Right cardiac atrium (tissue), 5 donors: ENCODE results near the gene C11orf54. TPM values are rescaled to one million over a fixed set of nuclear protein-coding genes. Genes with fewer than 3 reads are reported as not detected.

Experiments used
- ATAC-seq, 2 donors: fragments of 200-7000 bp; cut with Tn5 transposase; one replicate each; pipeline versions ENCODE4 v1.8.0 to v1.9.1; 2020; ENCODE audit warnings: moderate library complexity in 2 of 2, mild to moderate bottlenecking in 1 of 2
- DNase-seq, 3 donors: peaks; one replicate each; pipeline ENCODE4 v3.0.0-alpha.2; 2020
- H3K27ac ChIP-seq: one replicate; pipeline ENCODE4 v1.5.1; 2013; ENCODE audit warnings: mild to moderate bottlenecking, low read length, control low read depth, moderate library complexity
- H3K27me3 ChIP-seq: one replicate; pipeline ENCODE4 v1.6.1; 2013; ENCODE audit not compliant: control insufficient read depth, insufficient read depth
- H3K4me1 ChIP-seq: one replicate; pipeline ENCODE4 v1.6.1; 2013; ENCODE audit warnings: low read length; ENCODE audit not compliant: control insufficient read depth, insufficient read depth
- H3K4me3 ChIP-seq: one replicate; pipeline ENCODE4 v1.5.1; 2013; ENCODE audit warnings: low read length, control low read depth
- H3K9me3 ChIP-seq: one replicate; pipeline ENCODE4 v1.6.1; 2013; ENCODE audit warnings: low read length; ENCODE audit not compliant: control insufficient read depth
- WGBS: extraction: QIAGEN DNeasy Blood & Tissue Kit; methylation state at CpG from one replicate; pipeline ENCODE4 v1.1.7; 2013; 5-methylcytosine and 5-hydroxymethylcytosine counted together
- intact Hi-C, 4 donors: fragments of 100-400 bp; cut with DNase I; formaldehyde crosslinking; loops; one replicate each; pipeline versions ENCODE4 v1.11.0 to v1.14.0; 2022 to 2023
- polyA plus RNA-seq: library from polyadenylated mRNA; stranded (reverse); fragments of 200-250 nt; gene quantifications from one replicate; pipeline ENCODE4 v1.2.3, GENCODE V29; 2013
- total RNA-seq, 4 donors: library from RNA; stranded (reverse); fragmentation: NEBNext Ultra II Directional; extraction: Animal tissue kit (Norgen Biotek cat#: 25700); gene quantifications; one replicate each; pipeline ENCODE4 v1.2.1, GENCODE V29; 2021
- donor health status: healthy with polysubstance abuse.
- donor health status: DM: no; HTN: yes; CAD: no.
- donor health status: DM: no; HTN: no; CAD: no.
- donor health status: DM: no; HTN: yes; CAD: no; lungs with severe emphysema.
- donor health status: DM: yes; HTN: yes; CAD: no.

The C11orf54 gene
- total and polyA plus RNA-seq, 5 donors = 23.0 to 36.9 (median 30.9) TPM

- no peak overlapping the region for H3K27ac ChIP-seq
- H3K4me1 ChIP-seq = peaks cover 3% of the 10 kb centered on the region
- ATAC-seq = no peak
- H3K9me3 ChIP-seq = no peaks in the 10 kb centered on the region
- H3K4me3 ChIP-seq = no peak overlapping the region
- no peaks in the 10 kb centered on the region for H3K27me3 ChIP-seq
- 80% methylated on average over 1 of the region's 1 CpG for WGBS
- intact Hi-C loops = loop anchor here in 1 of 4 donors (10.0 kb wide), 1 partner anchor 60 kb away; no protein-coding TSS in a partner anchor
- no peak for DNase-seq
Measured at GRCh38 chr11:93734427-93735222, 6.8 kb upstream of the C11orf54 start.

GRCh38 chr11:93735627-93736026, 5.8 kb upstream of the C11orf54 start:
- Histone ChIP-seq H3K9me3 (no peaks in the 10 kb centered on the region), H3K27me3 (no peaks in the 10 kb centered on the region), H3K4me1 (peaks cover 7% of the 10 kb centered on the region), H3K27ac (no peak overlapping the region), H3K4me3 (no peak overlapping the region)
- 80% methylated on average over 1 of the region's 1 CpG for WGBS
- ATAC-seq = no peak
- intact Hi-C loops = loop anchor here in 1 of 4 donors (10.0 kb wide), 1 partner anchor 59 kb away; no protein-coding TSS in a partner anchor
- DNase-seq = no peak

- H3K4me3 ChIP-seq = no peak overlapping the region
- no peak overlapping the region for H3K27ac ChIP-seq
- no peaks in the 10 kb centered on the region for H3K9me3 ChIP-seq
- H3K27me3 ChIP-seq = no peaks in the 10 kb centered on the region
- ATAC-seq (no peak), DNase-seq (no peak)
- intact Hi-C loops = loop anchor here in 1 of 4 donors (10.0 kb wide), 1 partner anchor 59 kb away; no protein-coding TSS in a partner anchor
- H3K4me1 ChIP-seq = peaks cover 7% of the 10 kb centered on the region
Measured at GRCh38 chr11:93736129-93736528, 5.3 kb upstream of the C11orf54 start.

GRCh38 chr11:93737904-93738612, 3.4 kb upstream of the C11orf54 start:
- no peak overlapping the region for H3K27ac ChIP-seq
- ATAC-seq = no peak
- 65% methylated on average over 6 of the region's 6 CpGs for WGBS
- intact Hi-C loops = loop anchor here in 1 of 4 donors (10.0 kb wide), 1 partner anchor 57 kb away; no protein-coding TSS in a partner anchor
- H3K27me3 ChIP-seq = no peaks in the 10 kb centered on the region
- DNase-seq = no peak
- H3K4me1 ChIP-seq = peaks cover 7% of the 10 kb centered on the region
- no peak overlapping the region for H3K4me3 ChIP-seq
- no peaks in the 10 kb centered on the region for H3K9me3 ChIP-seq

GRCh38 chr11:93738647-93739081, 2.8 kb upstream of the C11orf54 start:
- H3K9me3 ChIP-seq = no peaks in the 10 kb centered on the region
- no peak for ATAC-seq
- H3K4me1 ChIP-seq = peaks cover 7% of the 10 kb centered on the region
- whole genome bisulfite sequencing = 64% methylated on average over 6 of the region's 6 CpGs
- no peak overlapping the region for H3K27ac ChIP-seq
- H3K4me3 ChIP-seq = no peak overlapping the region
- intact Hi-C loops = loop anchor here in 1 of 4 donors (10.0 kb wide), 1 partner anchor 56 kb away; no protein-coding TSS in a partner anchor
- DNase-seq = no peak
- H3K27me3 ChIP-seq = no peaks in the 10 kb centered on the region

GRCh38 chr11:93740031-93740729, 1.3 kb upstream of the C11orf54 start:
- Histone ChIP-seq H3K27ac (no peak overlapping the region), H3K4me3 (peak overlapping the region; percentile 65), H3K4me1 (peaks cover 9% of the 10 kb centered on the region), H3K27me3 (no peaks in the 10 kb centered on the region), H3K9me3 (no peaks in the 10 kb centered on the region)
- intact Hi-C loops = loop anchor here in 1 of 4 donors (2.0 kb wide), 1 partner anchor 45 kb away; the partner anchor contains the start of gene MED17
- DNase-seq (peak in 1 of 3 donors; percentile 63), ATAC-seq (no peak)
- 14% methylated on average over 18 of the region's 18 CpGs for WGBS

- ATAC-seq = peak; percentile 70 to 82
- Histone ChIP-seq H3K27me3 (no peaks in the 10 kb centered on the region), H3K9me3 (no peaks in the 10 kb centered on the region), H3K27ac (peak overlapping the region; percentile 79), H3K4me1 (peaks cover 9% of the 10 kb centered on the region), H3K4me3 (peak overlapping the region; percentile 65)
- peak; percentile 67 to 81 (median 79) for DNase-seq
- intact Hi-C loops = loop anchor here in 1 of 4 donors (2.0 kb wide), 1 partner anchor 44 kb away; the partner anchor contains the start of gene MED17
- WGBS = under 1% methylated on average over 20 of the region's 20 CpGs
Measured at GRCh38 chr11:93740730-93741093, 760 bp upstream of the C11orf54 start.

- 1% methylated on average over 8 of the region's 8 CpGs for WGBS
- Histone ChIP-seq H3K4me3 (peak overlapping the region; percentile 65), H3K4me1 (peaks cover 9% of the 10 kb centered on the region), H3K9me3 (no peaks in the 10 kb centered on the region), H3K27ac (peak overlapping the region; percentile 93), H3K27me3 (no peaks in the 10 kb centered on the region)
- ATAC-seq = peak; percentile 39 to 40
- no peak for DNase-seq
- intact Hi-C loops = loop anchor here in 1 of 4 donors (2.0 kb wide), 1 partner anchor 43 kb away; the partner anchor contains the start of gene MED17
Measured at GRCh38 chr11:93741882-93742226, 382 bp downstream of the C11orf54 start.

GRCh38 chr11:93743291-93743690, 1.8 kb downstream of the C11orf54 start:
- Histone ChIP-seq H3K27me3 (no peaks in the 10 kb centered on the region), H3K27ac (no peak overlapping the region), H3K4me1 (peaks cover 9% of the 10 kb centered on the region), H3K4me3 (no peak overlapping the region), H3K9me3 (no peaks in the 10 kb centered on the region)
- 93% methylated on average over 23 of the region's 23 CpGs for WGBS
- intact Hi-C loops = no loop called here
- DNase-seq (peak in 1 of 3 donors; percentile 56), ATAC-seq (no peak)

GRCh38 chr11:93744669-93745004, 3.2 kb downstream of the C11orf54 start:
- Histone ChIP-seq H3K4me1 (peaks cover 6% of the 10 kb centered on the region), H3K27me3 (no peaks in the 10 kb centered on the region), H3K9me3 (no peaks in the 10 kb centered on the region), H3K4me3 (no peak overlapping the region), H3K27ac (peak overlapping the region; percentile 49)
- ATAC-seq (no peak), DNase-seq (no peak)
- 54% methylated on average over 7 of the region's 7 CpGs for WGBS
- intact Hi-C loops = no loop called here
